ENCODE measurements around the gene RICTOR.
A peak's percentile ranks its signal among the peaks of the same experiment; 100 is the strongest.

RICTOR gene

GRCh38 chr5:39093352-39093751 lies 19.2 kb upstream of the RICTOR start:
- DNase-seq (ENCODE audit: extremely low read depth, low read depth) = no peak
- no peak for TF ChIP-seq CTCF (IDR thresholded peaks at IDR 0.05; ENCODE audit: low read depth, low read length)

- no peak for DNase-seq (ENCODE audit: extremely low read depth, low read depth)
- TF ChIP-seq CTCF (IDR thresholded peaks at IDR 0.05; ENCODE audit: low read depth, low read length) = no peak
Measured at GRCh38 chr5:39092581-39093351, 18.6 kb upstream of the RICTOR start.

- no peak for TF ChIP-seq CTCF (IDR thresholded peaks at IDR 0.05; ENCODE audit: low read depth, low read length)
Measured at GRCh38 chr5:39091940-39092580, 17.9 kb upstream of the RICTOR start.

GRCh38 chr5:39083968-39084367 lies 9.8 kb upstream of the RICTOR start:
- no peak for TF ChIP-seq CTCF (IDR thresholded peaks at IDR 0.05; ENCODE audit: low read depth, low read length)
- no peak for DNase-seq (ENCODE audit: extremely low read depth, low read depth)

More at GRCh38 chr5:39091940-39092580, 17.9 kb upstream of the RICTOR start:
- DNase-seq (ENCODE audit: extremely low read depth, low read depth) = no peak

GRCh38 chr5:39082995-39083394 lies 8.8 kb upstream of the RICTOR start:
- TF ChIP-seq CTCF (IDR thresholded peaks at IDR 0.05; ENCODE audit: low read depth, low read length) = no peak
- DNase-seq (ENCODE audit: extremely low read depth, low read depth) = no peak

- DNase-seq (ENCODE audit: extremely low read depth, low read depth) = no peak
- peak; percentile 78 for TF ChIP-seq CTCF (IDR thresholded peaks at IDR 0.05; ENCODE audit: low read depth, low read length)
Measured at GRCh38 chr5:39080597-39081204, 6.5 kb upstream of the RICTOR start.

GRCh38 chr5:39080168-39080567 lies 6.0 kb upstream of the RICTOR start:
- DNase-seq (ENCODE audit: extremely low read depth, low read depth) = no peak
- TF ChIP-seq CTCF (IDR thresholded peaks at IDR 0.05; ENCODE audit: low read depth, low read length) = no peak

All from AG09319 (cell line).